NCI-H524 (cell line): ENCODE data around the gene DUSP19.
"Not testable (repeated sequence)": the region's sequence is repeated elsewhere in the genome, so short reads cannot be mapped to it uniquely, and the experiment has no call there.

Experiments used
- DNase-seq, 2 experiments: peaks; one replicate each; lab custom pipeline; 2025; lab: John Stamatoyannopoulos, UW

The DUSP19 gene

GRCh38 chr2:183078464-183079138 is at the start of gene DUSP19:
DUSP19 (plus strand) TSS chr2:183078747; CDS start chr2:183078934, 187 bp downstream.
- peak; percentile 86 to 96 for DNase-seq

DNA sequence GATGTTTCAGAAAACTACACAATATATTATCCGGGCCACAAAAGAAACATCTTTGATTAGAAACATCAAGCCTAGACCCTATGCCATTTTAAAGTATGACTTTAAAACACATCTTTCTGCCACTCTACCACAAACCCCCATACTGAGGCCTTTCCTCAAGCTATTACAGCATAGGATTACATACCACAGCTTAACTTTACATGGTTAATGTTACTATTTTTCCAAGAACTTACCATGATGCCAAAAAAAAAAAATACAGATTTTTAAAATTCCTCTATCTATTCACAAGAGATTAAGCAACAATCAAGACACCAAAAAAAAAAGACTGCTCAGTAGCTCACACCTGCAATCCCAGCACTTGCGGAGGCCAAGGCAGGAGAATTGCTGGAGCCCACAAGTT is 49.3 kb upstream of the DUSP19 start:
- DNase-seq: no peak

- DNase-seq: no peak
Observed at GRCh38 chr2:183031911-183032794, 46.4 kb upstream of the DUSP19 start.

- DNase-seq: no peak
Observed at GRCh38 chr2:183033951-183034350, 44.6 kb upstream of the DUSP19 start.

GRCh38 chr2:183034806-183035205 is 43.7 kb upstream of the DUSP19 start:
- DNase-seq: no peak

GRCh38 chr2:183035298-183035953 is 43.1 kb upstream of the DUSP19 start:
- DNase-seq: no peak

DNA sequence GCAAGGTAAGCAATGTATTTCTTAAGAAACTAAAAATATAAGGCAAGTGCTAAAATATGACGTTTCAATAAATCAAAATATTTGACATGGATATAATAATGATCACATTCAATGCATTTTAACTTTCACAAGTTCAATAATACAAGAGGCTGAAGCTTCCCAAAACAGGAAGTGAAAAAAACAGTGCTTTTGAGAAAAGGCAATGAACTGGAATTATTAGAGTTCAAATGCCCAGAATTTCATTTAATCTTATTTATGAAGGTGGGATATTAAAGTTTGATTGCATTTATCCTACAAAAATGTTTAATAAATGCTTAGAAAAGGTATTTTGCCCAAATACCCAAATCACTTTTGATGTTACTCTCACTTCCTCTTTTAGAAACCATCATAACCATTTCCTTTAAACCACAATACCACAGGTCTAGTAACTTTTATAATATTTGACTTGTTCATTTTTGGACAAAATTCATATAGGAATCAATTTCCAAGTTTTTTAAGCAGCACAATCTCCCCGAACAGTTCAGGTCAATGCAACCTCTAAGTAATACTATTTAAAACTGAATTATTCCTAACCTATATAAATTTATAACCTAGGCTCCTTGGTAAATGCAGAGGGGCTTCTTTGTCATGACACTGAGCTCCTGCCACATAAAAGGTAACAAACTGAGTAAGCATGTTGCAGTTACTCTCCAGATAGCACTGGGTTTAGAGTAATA is 42.4 kb upstream of the DUSP19 start:
- no peak for DNase-seq

GRCh38 chr2:183037074-183037552 is 41.4 kb upstream of the DUSP19 start:
- DNase-seq: peak in 1 of 2 experiments; percentile 27

DNA sequence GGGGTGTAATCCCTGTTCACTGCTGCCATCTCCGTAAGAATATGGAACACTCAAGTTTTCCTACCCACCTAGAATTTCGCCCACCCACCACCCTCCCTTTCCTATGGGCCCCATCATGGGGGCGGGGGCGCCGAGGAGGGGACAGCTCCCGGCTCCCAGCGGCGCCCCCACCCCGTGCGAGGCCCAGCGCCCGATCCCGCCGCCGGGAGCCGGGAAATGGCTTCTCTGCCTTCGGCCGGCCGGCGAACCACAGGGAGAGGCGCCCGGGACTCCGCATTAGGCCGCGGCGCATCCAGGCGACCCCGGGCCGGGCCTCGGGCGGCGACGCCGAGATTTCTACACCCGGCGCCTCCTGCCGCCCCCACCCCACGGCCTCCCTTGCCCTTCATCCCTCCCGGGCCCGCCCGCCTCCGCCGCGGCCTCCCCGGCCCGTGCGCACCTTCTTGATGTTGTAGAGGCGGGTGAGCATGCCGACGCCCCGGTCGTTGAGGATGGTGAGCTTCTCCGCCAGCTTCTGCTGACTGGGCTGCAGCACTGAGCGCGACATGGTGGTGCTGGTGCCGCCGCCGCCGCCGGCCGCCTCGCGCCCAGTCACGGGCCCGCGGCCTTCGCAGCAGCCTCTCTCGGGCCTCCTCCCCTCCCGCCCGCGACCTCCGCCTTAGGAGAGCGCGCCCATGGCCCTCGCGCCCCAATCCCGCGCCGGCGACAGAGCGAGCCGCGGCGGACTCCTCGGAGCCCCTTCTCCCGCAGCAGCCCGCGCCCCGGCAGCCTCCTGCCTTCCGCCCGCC is 40.8 kb upstream of the DUSP19 start:
- peak; percentile 23 to 47 for DNase-seq

DNA sequence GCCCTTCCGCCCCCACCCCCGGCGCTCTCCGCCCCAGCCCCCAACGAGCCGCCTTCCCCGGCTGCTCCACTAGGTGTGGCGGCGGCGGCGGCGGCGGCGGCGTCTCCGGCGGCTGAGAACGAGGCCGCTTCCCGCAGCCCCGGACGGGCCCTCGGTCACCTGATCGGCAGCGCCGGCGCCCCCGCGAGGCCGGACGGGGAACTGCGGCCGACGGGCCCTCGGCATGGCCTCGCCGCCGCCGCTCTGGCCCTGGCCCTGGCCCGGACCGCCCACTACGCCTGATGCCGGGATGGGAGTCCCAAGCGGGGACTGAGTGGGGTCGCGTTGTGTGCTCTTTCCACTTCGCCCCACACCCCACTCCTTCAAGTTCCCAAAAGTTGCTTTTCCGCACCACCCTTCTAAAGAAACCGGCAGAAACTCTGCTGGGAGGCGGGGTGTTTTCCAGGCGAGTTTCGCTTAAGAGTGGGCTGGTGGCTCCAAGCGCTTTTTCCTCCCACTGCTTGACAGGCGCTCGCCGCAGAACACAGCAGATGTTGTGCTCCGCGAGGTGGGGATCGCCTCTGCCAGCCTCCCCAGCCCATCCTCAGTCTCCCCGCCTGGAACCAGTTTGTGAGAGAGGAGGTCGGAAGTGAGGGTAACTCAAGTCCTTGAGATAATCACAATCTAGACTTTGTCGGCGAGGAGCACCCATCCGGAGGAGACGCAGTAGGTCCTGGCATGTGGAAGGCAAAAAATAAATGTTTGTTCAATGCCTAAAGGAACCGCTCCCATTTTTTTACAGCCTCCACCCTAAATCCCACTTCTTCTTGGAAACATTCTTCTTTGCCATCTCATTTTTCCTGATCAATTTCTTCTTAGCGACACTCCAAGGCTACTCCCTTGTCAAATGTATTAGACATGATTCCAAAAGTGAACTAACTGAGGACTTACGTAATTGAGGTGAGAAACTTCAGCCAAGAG is 39.9 kb upstream of the DUSP19 start, which contains the start of gene NCKAP1:
TSS of gene NCKAP1 (minus strand) at position 117 of the 960 bp plus-strand sequence. CDS start 358 bp downstream, outside the sequence.
- peak; percentile 68 to 78 for DNase-seq

- DNase-seq: no peak
Observed at GRCh38 chr2:183040604-183041003, 37.9 kb upstream of the DUSP19 start.

DNA sequence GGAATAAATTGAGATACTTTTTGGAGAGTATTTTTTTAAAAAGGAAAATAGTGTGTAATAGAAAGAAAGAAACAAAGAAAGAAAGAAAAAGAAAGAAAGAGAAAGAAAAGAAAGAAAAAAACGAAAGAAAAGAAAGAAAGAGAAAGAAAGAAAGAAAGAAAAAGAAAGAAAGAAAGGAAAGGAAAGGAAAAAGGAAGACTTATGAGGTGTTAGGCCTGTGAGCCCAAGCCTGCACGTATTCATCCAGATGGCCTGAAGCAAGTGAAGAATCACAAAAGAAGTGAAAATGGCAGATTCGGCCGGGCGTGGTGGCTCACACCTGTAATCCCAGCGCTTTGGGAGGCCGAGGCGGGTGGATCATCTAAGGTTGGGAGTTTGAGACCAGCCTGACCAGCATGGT is 35.0 kb upstream of the DUSP19 start:
- not testable (repeated sequence) for DNase-seq

DNA sequence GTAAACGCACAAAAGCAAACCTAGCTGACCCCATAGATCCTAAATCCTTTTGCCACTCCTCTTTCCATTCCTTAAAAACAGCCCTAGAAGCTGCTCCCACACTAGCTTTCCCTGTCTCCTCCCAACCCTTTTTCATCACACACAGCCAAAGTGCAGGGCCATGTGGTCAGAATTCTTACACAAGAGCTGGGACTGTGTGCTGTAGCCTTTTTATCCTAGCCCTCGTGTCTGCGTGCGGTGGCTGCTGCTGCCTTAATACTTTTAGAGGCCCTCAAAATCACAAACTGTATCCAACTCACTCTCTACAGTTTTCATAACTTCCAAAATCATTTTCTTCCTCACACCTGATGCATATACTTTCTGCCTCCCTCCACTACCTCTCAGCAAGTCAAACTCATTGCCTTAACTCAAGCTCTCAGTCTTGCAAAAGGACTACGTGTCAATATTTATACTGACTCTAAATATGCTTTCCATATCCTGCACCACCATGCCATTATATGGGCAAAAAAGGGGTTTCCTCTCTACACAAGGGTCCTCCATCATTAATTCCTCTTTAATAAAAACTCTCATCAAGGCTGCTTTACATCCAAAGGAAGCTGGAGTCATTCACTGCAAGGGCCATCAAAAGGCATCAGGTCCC is 30.9 kb upstream of the DUSP19 start:
- DNase-seq: not testable (repeated sequence)

DNA sequence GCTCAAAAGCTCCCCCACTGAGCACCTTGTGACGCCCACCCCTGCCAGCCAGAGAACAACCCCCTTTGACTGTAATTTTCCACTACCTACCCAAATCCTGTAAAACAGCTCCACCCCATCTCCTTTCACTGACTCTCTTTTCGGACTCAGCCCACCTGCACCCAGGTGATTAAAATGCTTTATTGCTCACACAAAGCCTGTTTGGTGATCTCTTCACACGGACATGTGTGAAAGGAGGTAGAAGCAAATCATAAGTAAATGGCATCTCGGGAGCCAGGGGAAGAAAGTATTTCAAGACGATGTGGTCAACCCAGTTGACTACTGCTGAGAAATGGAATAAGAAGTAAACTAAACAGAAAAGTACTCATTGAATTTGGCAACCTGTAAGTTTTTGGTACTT is 29.1 kb upstream of the DUSP19 start:
- no peak for DNase-seq

GRCh38 chr2:183057333-183057985 is 21.1 kb upstream of the DUSP19 start:
- DNase-seq: no peak

DNA sequence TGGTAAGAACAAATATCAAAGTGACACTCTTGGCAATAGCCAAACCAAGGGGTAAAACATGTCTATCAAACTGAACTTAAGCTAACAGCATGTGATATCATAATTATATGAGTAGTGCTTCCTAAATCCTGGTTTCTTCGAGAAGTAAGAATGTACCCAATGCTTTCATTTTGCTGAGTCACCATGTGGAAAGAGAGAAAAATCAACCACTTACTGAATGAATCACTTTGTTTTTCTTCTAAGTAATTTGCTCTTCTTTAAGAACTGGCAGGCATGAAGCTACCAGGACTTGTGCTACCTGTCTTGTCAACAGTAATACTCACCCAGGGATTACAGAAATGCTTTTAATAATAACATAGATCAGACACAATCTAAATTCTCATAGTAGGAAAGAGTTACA is 19.0 kb upstream of the DUSP19 start:
- DNase-seq: no peak

- no peak for DNase-seq
Observed at GRCh38 chr2:183060571-183061231, 17.8 kb upstream of the DUSP19 start.

DNA sequence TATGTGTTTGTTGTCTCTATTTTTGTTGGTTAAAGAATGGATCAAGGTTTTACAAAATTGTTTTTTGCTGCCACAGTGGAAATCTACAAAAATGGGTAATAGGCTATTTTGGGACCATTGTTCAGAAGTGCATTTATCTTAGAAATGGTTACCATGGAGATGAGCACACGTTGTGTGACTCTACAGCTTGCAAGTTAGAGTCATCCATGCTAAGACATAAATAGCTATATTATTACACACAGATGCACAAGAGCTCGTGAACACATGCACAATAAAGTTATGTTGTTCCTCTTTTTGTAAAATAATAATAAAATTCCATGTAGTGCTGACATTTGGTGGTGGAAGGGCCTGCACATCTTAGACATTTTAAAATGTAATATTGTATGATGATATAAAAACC is 15.5 kb upstream of the DUSP19 start:
- no peak for DNase-seq
